Vagina (tissue), 2 donors: Measurements from ENCODE around the gene KIF21A.

Source experiments
- CTCF ChIP-seq, 3 experiments: fragments of 450-650 bp in 2 of 3; fragments of 200-600 bp in 1 of 3; sonication (generic) in 1 of 3; IDR thresholded peaks; one replicate each; pipeline ENCODE4 v1.5.1; 2017 to 2019; ENCODE audit warnings: antibody characterized with exemption in 3 of 3, mild to moderate bottlenecking in 2 of 3, moderate library complexity in 2 of 3
- POLR2A ChIP-seq, 2 donors: fragments of 450-650 bp; IDR thresholded peaks; one replicate each; pipeline ENCODE4 v1.6.1; 2017; ENCODE audit warnings: antibody characterized with exemption in 2 of 2, mild to moderate bottlenecking in 2 of 2, moderate library complexity in 2 of 2
- POLR2AphosphoS5 ChIP-seq, 2 donors: sonication (generic); formaldehyde crosslinking; IDR thresholded peaks; one replicate each; pipeline ENCODE4 v1.9.0; 2017; ENCODE audit warnings: antibody characterized with exemption in 2 of 2, mild to moderate bottlenecking in 2 of 2, low read depth in 1 of 2; ENCODE audit not compliant: insufficient read depth in 1 of 2

- TF ChIP-seq POLR2AphosphoS5 (IDR thresholded peaks at IDR 0.05; ENCODE audit: insufficient read depth in 1 of 2, low read depth in 1 of 2) (no peak), CTCF (IDR thresholded peaks at IDR 0.05) (no peak), POLR2A (IDR thresholded peaks at IDR 0.05) (no peak)
These were observed 110.2 kb downstream of the KIF21A start for GRCh38 chr12:39332661-39333175.
